MM.1S (cell line): Measurements from ENCODE around the gene INTS15.

Source experiments
- DNase-seq: peaks from one replicate; pipeline ENCODE4 v3.0.0-alpha.2; 2015
- H2AFZ ChIP-seq: fragments of 300-600 bp; sonication (generic); 2 replicates; pipeline ENCODE4 v1.6.0; 2016; ENCODE audit warnings: antibody characterized with exemption, low read length
- H3F3A ChIP-seq: fragments of 300-600 bp; sonication (generic); 2 replicates; pipeline ENCODE4 v1.6.1; 2016; ENCODE audit warnings: mild to moderate bottlenecking, antibody characterized with exemption, low read length, moderate library complexity, mixed read lengths; ENCODE audit not compliant: insufficient read depth
- H3K27ac ChIP-seq: fragments of 300-600 bp; sonication (generic); 2 replicates; pipeline ENCODE4 v1.5.1; 2016; ENCODE audit warnings: mild to moderate bottlenecking, low read length
- H3K27me3 ChIP-seq: fragments of 300-600 bp; sonication (generic); replicated peaks from 2 replicates; pipeline ENCODE4 v1.6.0; 2016; ENCODE audit warnings: low read length; ENCODE audit not compliant: insufficient read depth
- H3K36me3 ChIP-seq: fragments of 300-600 bp; sonication (generic); replicated peaks from 2 replicates; pipeline ENCODE4 v1.6.1; 2016; ENCODE audit warnings: mild to moderate bottlenecking, low read length, mixed read lengths; ENCODE audit not compliant: insufficient read depth
- H3K4me1 ChIP-seq: fragments of 300-600 bp; sonication (generic); 2 replicates; pipeline ENCODE4 v1.6.1; 2016; ENCODE audit warnings: low read length, mixed read lengths
- H3K4me2 ChIP-seq: fragments of 300-600 bp; sonication (generic); 2 replicates; pipeline ENCODE4 v1.6.0; 2016; ENCODE audit warnings: low read depth, low read length
- H3K4me3 ChIP-seq: fragments of 300-600 bp; sonication (generic); 2 replicates; pipeline ENCODE4 v1.5.1; 2016; ENCODE audit warnings: low read length, mixed read lengths
- H3K79me2 ChIP-seq: fragments of 300-600 bp; sonication (generic); 2 replicates; pipeline ENCODE4 v1.6.1; 2016; ENCODE audit warnings: mixed run types, low read length, mixed read lengths
- H3K9ac ChIP-seq: fragments of 300-600 bp; sonication (generic); 2 replicates; pipeline ENCODE4 v1.6.1; 2016; ENCODE audit warnings: low read length, mixed read lengths
- H3K9me2 ChIP-seq: fragments of 300-600 bp; sonication (generic); replicated peaks from 2 replicates; pipeline ENCODE4 v1.6.1; 2016; ENCODE audit warnings: mild to moderate bottlenecking, low read length, mixed read lengths; ENCODE audit not compliant: insufficient read depth
- H3K9me3 ChIP-seq: fragments of 300-600 bp; sonication (generic); replicated peaks from 2 replicates; pipeline ENCODE4 v1.6.1; 2016; ENCODE audit warnings: mild to moderate bottlenecking, low read length, mixed read lengths; ENCODE audit not compliant: insufficient read depth
- H4K20me1 ChIP-seq: fragments of 300-600 bp; sonication (generic); 2 replicates; pipeline ENCODE4 v1.6.1; 2016; ENCODE audit warnings: mild to moderate bottlenecking, low read length, moderate library complexity, mixed read lengths; ENCODE audit not compliant: insufficient read depth
- EZH2 ChIP-seq: fragments of 300-600 bp; sonication (generic); optimal IDR thresholded peaks from 2 replicates; pipeline ENCODE3; 2017; ENCODE audit warnings: low read depth, mild to moderate bottlenecking, antibody characterized with exemption, low read length, mixed read lengths
- EZH2phosphoT487 ChIP-seq: fragments of 300-600 bp; sonication (generic); IDR thresholded peaks from 2 replicates; pipeline ENCODE4 v1.6.1; 2018; ENCODE audit warnings: antibody characterized with exemption, low read length
- TF ChIP-seq, protein P1 (sequence below): fragments of 300-600 bp; sonication (generic); IDR thresholded peaks from 2 replicates; pipeline ENCODE4 v1.5.1; 2016; ENCODE audit warnings: antibody characterized with exemption, low read length, mixed read lengths

The INTS15 gene

DNA sequence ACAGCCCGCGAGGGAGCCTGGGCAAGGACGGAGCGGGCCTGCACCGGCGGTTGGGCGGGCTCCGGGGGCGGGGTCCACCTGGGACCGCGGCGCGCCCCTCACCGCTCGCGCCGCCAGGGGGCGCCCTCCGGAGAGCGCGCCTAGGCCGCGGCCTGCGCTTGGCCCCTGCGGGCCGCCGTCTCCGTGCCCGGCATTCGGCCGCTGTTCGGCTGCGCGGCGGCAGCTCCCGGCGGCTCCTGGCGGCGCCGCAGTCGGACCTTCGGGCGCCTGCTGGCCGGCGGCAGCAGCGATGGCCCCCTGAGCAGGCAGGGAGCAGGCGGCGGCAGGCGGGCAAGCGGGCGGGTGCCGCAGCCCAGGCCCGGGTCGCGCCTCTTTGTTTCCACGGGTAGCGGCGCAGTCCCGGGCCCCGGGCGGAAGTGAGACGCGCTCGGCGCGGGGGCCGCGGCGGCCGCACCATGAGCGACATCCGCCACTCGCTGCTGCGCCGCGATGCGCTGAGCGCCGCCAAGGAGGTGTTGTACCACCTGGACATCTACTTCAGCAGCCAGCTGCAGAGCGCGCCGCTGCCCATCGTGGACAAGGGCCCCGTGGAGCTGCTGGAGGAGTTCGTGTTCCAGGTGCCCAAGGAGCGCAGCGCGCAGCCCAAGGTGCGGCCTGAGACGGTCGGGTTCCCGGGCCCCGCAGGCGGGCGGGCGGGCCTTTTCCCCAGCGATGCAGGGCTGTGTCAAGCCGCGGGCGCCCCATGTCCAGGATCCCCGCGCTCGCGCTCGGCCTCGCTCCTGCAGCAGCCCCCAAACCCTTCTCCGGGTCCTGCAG, at the start of gene INTS15:
Gene INTS15 (plus strand): TSS at position 193 of the 816 bp plus-strand sequence. CDS start 263 bp downstream, at position 456.
- H3K27ac ChIP-seq = peak within 1 kb of the TSS; percentile 55; the same call in 1 of the 2 replicates
- TF ChIP-seq, protein P1, sequence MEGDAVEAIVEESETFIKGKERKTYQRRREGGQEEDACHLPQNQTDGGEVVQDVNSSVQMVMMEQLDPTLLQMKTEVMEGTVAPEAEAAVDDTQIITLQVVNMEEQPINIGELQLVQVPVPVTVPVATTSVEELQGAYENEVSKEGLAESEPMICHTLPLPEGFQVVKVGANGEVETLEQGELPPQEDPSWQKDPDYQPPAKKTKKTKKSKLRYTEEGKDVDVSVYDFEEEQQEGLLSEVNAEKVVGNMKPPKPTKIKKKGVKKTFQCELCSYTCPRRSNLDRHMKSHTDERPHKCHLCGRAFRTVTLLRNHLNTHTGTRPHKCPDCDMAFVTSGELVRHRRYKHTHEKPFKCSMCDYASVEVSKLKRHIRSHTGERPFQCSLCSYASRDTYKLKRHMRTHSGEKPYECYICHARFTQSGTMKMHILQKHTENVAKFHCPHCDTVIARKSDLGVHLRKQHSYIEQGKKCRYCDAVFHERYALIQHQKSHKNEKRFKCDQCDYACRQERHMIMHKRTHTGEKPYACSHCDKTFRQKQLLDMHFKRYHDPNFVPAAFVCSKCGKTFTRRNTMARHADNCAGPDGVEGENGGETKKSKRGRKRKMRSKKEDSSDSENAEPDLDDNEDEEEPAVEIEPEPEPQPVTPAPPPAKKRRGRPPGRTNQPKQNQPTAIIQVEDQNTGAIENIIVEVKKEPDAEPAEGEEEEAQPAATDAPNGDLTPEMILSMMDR = peak; percentile 28; the same call in 1 of the 2 replicates
- no peak for TF ChIP-seq EZH2phosphoT487
- no peaks in the 10 kb centered on the region for H4K20me1 ChIP-seq
- H3K9ac ChIP-seq = peak within 1 kb of the TSS; percentile 77
- H3K9me3 ChIP-seq = no peaks in the 10 kb centered on the region
- peaks cover 23% of the 10 kb centered on the region for H3K79me2 ChIP-seq
- H3K4me2 ChIP-seq = peak within 1 kb of the TSS; percentile 86
- DNase-seq = peak; percentile 86
- H3F3A ChIP-seq = peaks cover 8% of the 10 kb centered on the region
- peaks cover 7% of the 10 kb centered on the region; the same call in 1 of the 2 replicates for H3K4me1 ChIP-seq
- no peaks in the 10 kb centered on the region for H3K27me3 ChIP-seq
- H3K9me2 ChIP-seq = no peaks in the 10 kb centered on the region
- peak within 1 kb of the TSS; percentile 86 for H2AFZ ChIP-seq
- peak within 1 kb of the TSS; percentile 100 for H3K4me3 ChIP-seq
- no peaks in the 10 kb centered on the region for H3K36me3 ChIP-seq

GRCh38 chr7:6542368-6542767, 47.5 kb upstream of the INTS15 start:
- H3K27me3 ChIP-seq = no peaks in the 10 kb centered on the region
- no peaks in the 10 kb centered on the region for H3K36me3 ChIP-seq

DNA sequence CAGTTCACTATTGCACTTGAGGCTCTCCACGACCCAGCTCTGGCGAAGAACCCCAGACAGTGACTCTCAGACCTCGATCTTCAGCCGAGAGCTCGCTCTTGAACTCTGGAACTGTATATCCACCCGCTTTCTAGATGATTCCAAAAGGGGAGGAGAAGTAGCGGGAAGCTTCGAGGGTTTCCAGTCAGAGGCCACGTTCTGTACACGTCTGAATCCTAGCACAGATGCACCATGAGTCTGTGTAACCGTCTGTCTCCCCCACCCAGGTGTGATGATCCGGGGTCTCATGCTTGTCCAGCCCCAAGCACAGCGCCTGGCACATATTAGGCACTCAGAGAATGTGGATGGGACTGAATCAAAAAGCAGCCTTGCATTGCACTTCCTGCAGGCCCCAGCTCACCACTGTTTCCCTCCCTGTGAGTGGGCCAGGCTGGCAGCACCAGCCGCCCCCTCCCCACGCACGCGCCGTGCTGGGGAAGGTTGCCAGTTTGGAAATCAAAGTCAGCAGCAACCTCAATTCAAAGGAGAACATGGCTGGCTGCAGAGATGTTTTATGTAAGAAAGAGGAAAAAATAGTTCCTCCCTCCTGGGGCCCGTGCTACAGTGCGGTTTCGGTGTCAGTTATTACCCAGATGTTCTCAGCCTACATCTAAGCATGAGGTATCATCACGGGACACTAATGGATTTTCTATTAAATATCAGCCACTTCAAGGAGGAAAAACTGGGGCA, 44.3 kb upstream of the INTS15 start:
- no peak overlapping the region for H3K27ac ChIP-seq
- peak overlapping the region; percentile 18; the same call in 1 of the 2 replicates for H3K4me2 ChIP-seq
- H2AFZ ChIP-seq = 0 out of 2 replicates have a peak overlapping the region, but pooled peaks have one; percentile 17

More at GRCh38 chr7:6542368-6542767, 47.5 kb upstream of the INTS15 start:
- Histone ChIP-seq H3K4me1 (0 out of 2 replicates have a peak, but pooled peaks cover 5% of the 10 kb centered on the region), H3K4me3 (no peak overlapping the region), H3K9me3 (no peaks in the 10 kb centered on the region), H4K20me1 (no peaks in the 10 kb centered on the region), H3K9ac (no peak overlapping the region), H3K4me2 (no peak overlapping the region), H3K9me2 (no peaks in the 10 kb centered on the region), H3K79me2 (no peaks in the 10 kb centered on the region), H3K27ac (no peak overlapping the region), H3F3A (no peaks in the 10 kb centered on the region), H2AFZ (no peak overlapping the region)
- no peak for DNase-seq
- no peak for TF ChIP-seq EZH2
- TF ChIP-seq, protein P1 = no peak
- no peak for TF ChIP-seq EZH2phosphoT487

More for the DNA sequence above, 44.3 kb upstream of the INTS15 start:
- Histone ChIP-seq H3K9ac (no peak overlapping the region), H3K4me3 (no peak overlapping the region), H3K4me1 (0 out of 2 replicates have a peak, but pooled peaks cover 5% of the 10 kb centered on the region), H3K9me3 (no peaks in the 10 kb centered on the region), H3K36me3 (no peaks in the 10 kb centered on the region), H3K9me2 (no peaks in the 10 kb centered on the region), H3K79me2 (no peaks in the 10 kb centered on the region), H4K20me1 (no peaks in the 10 kb centered on the region), H3F3A (no peaks in the 10 kb centered on the region), H3K27me3 (no peaks in the 10 kb centered on the region)
- peak; percentile 29 for DNase-seq
- TF ChIP-seq, protein P1 = no peak
- TF ChIP-seq EZH2phosphoT487 (no peak), EZH2 (no peak)
